Adrenal gland (tissue), 5 donors: Measurements from ENCODE around the gene SUMF2.

Experiments used
- POLR2A ChIP-seq, 2 donors: fragments of 450-650 bp; IDR thresholded peaks; one replicate each; pipeline ENCODE4 v1.6.1; 2017; ENCODE audit warnings: antibody characterized with exemption in 2 of 2, mild to moderate bottlenecking in 2 of 2, moderate library complexity in 1 of 2
- TF ChIP-seq, protein P1 (sequence below), 6 experiments: fragments of 450-650 bp in 4 of 6; fragments of 200-600 bp in 2 of 6; sonication (generic) in 1 of 6; IDR thresholded peaks; 1 replicate in 5 of 6; 2 replicates in 1 of 6; pipeline versions ENCODE4 v1.5.1 to v1.8.0; 2016 to 2021; ENCODE audit warnings: antibody characterized with exemption in 6 of 6, mild to moderate bottlenecking in 2 of 6, moderate library complexity in 1 of 6
- donor health status: DM: no; HTN: no; CAD: no.

DNA sequence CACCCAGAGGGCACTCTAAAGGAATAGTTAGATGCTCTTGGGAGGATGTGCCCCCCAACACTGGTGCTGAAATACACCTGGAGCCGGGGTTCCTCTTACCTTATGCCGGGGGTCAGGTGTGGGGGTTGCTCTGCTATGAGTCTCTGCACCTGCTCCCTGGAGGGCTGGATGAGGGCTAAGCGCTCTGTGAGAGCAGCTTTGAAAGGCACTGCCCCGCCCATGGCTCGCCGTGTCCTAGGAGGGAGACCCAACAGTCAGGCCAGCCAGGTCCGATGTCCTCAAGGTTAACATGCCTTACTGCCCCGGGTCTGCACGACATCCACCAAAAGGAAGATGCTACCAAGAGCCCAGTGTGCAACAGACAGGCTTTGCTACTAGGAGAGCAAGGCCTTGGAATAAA lies 44.6 kb upstream of the SUMF2 start:
- TF ChIP-seq, protein P1, sequence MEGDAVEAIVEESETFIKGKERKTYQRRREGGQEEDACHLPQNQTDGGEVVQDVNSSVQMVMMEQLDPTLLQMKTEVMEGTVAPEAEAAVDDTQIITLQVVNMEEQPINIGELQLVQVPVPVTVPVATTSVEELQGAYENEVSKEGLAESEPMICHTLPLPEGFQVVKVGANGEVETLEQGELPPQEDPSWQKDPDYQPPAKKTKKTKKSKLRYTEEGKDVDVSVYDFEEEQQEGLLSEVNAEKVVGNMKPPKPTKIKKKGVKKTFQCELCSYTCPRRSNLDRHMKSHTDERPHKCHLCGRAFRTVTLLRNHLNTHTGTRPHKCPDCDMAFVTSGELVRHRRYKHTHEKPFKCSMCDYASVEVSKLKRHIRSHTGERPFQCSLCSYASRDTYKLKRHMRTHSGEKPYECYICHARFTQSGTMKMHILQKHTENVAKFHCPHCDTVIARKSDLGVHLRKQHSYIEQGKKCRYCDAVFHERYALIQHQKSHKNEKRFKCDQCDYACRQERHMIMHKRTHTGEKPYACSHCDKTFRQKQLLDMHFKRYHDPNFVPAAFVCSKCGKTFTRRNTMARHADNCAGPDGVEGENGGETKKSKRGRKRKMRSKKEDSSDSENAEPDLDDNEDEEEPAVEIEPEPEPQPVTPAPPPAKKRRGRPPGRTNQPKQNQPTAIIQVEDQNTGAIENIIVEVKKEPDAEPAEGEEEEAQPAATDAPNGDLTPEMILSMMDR (IDR thresholded peaks at IDR 0.05), result no peak
- TF ChIP-seq POLR2A (IDR thresholded peaks at IDR 0.05), result no peak
